GM12878 (cell line): ENCODE data around the gene IER3. TPM values are rescaled to one million over a fixed set of nuclear protein-coding genes. Genes with fewer than 3 reads are reported as not detected.

ENCODE experiments used
- ATAC-seq: fragments of 200-7000 bp; cut with Tn5 transposase; 3 replicates; pipeline ENCODE4 v1.9.1; 2020; ENCODE audit warnings: mild to moderate bottlenecking, moderate library complexity
- Bru-seq: library from RNA; stranded (reverse); fragments of 400-500 nt; gene quantifications from one replicate; lab custom pipeline; 2021; lab: Mats Ljungman, UMichigan
- BruChase-seq, 2 experiments: library from RNA; stranded (reverse); fragments of 400-500 nt; gene quantifications; one replicate each; lab custom pipeline; 2021; lab: Mats Ljungman, UMichigan
- BruUV-seq: library from RNA; stranded (reverse); fragments of 400-500 nt; replicated peaks from 2 replicates; lab custom pipeline; 2021; lab: Mats Ljungman, UMichigan
- CTCF ChIA-PET: fragments of 300-600 bp; sonication (Branson Sonifier 250); formaldehyde crosslinking; extraction: SDS; loops from one replicate; lab custom pipeline; 2021; ENCODE audit warnings: inconsistent platforms; lab: Yijun Ruan, JAX
- POLR2A ChIA-PET: fragments of 350-600 bp; formaldehyde crosslinking; extraction: SDS; loops from one replicate; lab custom pipeline; 2021; ENCODE audit warnings: inconsistent platforms; lab: Charles Lee
- RAD21 ChIA-PET: fragments of 300-600 bp; sonication (Branson Sonifier 250); formaldehyde crosslinking; loops from one replicate; lab custom pipeline; 2023; ENCODE audit warnings: antibody characterized with exemption; ENCODE audit not compliant: unreplicated experiment; lab: Charles Lee
- SMC1A ChIA-PET: fragments of 300-600 bp; sonication (Branson Sonifier 250); formaldehyde crosslinking; loops from one replicate; lab custom pipeline; 2023; ENCODE audit not compliant: unreplicated experiment, uncharacterized antibody; lab: Charles Lee
- DNase-seq: peaks from one replicate; pipeline ENCODE4 v3.0.0-alpha.2; 2011; ENCODE audit warnings: low read depth, low spot score
- FAIRE-seq: peaks from 3 replicates; lab custom pipeline; 2011; peaks lifted over from hg19 to GRCh38; lab: Jason Lieb, UNC
- H2AFZ ChIP-seq: 2 replicates; pipeline ENCODE4 v1.6.0; 2011; ENCODE audit warnings: low read depth, low read length, control low read depth; ENCODE audit not compliant: control insufficient read depth
- H3K27ac ChIP-seq: 2 replicates; pipeline ENCODE4 v1.5.1; 2011; ENCODE audit warnings: control low read depth; ENCODE audit not compliant: control insufficient read depth, insufficient read depth
- H3K27me3 ChIP-seq, 2 experiments: replicated peaks in 1 of 2; 2 replicates each; pipeline versions ENCODE4 v1.6.0 to v1.6.1; 2011; ENCODE audit warnings: low read length in 1 of 2; ENCODE audit not compliant: control insufficient read depth in 2 of 2, insufficient read depth in 2 of 2
- H3K36me3 ChIP-seq, 2 experiments: 2 replicates each; pipeline ENCODE4 v1.5.1; 2011; ENCODE audit warnings: low read length in 1 of 2; ENCODE audit not compliant: control insufficient read depth in 2 of 2, insufficient read depth in 2 of 2
- H3K4me1 ChIP-seq: 2 replicates; pipeline ENCODE4 v1.6.1; 2011; ENCODE audit warnings: mild to moderate bottlenecking, low read length, moderate library complexity, mixed read lengths; ENCODE audit not compliant: control insufficient read depth, insufficient read depth
- H3K4me2 ChIP-seq: 2 replicates; pipeline ENCODE4 v1.6.0; 2011; ENCODE audit warnings: control low read depth; ENCODE audit not compliant: control insufficient read depth, insufficient read depth
- H3K4me3 ChIP-seq: fragments of 200-600 bp; sonication (generic); 2 replicates; pipeline ENCODE4 v1.5.1; 2016
- H3K79me2 ChIP-seq: 2 replicates; pipeline ENCODE4 v1.6.0; 2011; ENCODE audit warnings: low read length; ENCODE audit not compliant: control insufficient read depth, insufficient read depth
- H3K9ac ChIP-seq: 2 replicates; pipeline ENCODE4 v1.8.0; 2011; ENCODE audit warnings: low read length, control low read depth, mixed read lengths; ENCODE audit not compliant: control insufficient read depth, insufficient read depth
- H3K9me3 ChIP-seq: replicated peaks from 3 replicates; pipeline ENCODE4 v1.5.1; 2011; ENCODE audit warnings: mild to moderate bottlenecking, low read length; ENCODE audit not compliant: control insufficient read depth, insufficient read depth
- H4K20me1 ChIP-seq: 2 replicates; pipeline ENCODE4 v1.6.0; 2011; ENCODE audit not compliant: control insufficient read depth, insufficient read depth
- DPF2 ChIP-seq: fragments of 450-650 bp; IDR thresholded peaks from 2 replicates; pipeline ENCODE4 v1.6.1; 2017; ENCODE audit warnings: mild to moderate bottlenecking
- EED ChIP-seq: sonication (generic); IDR thresholded peaks from 2 replicates; pipeline ENCODE4 v1.6.1; 2016; ENCODE audit warnings: antibody characterized with exemption, low read depth
- JUND ChIP-seq: IDR thresholded peaks from 2 replicates; pipeline ENCODE4 v1.6.1; 2012; ENCODE audit warnings: low read depth, mild to moderate bottlenecking, low read length, improper control_type of control experiment, moderate library complexity
- KLF5 ChIP-seq: fragments of 450-650 bp; IDR thresholded peaks from 2 replicates; pipeline ENCODE4 v1.6.1; 2014; ENCODE audit warnings: mild to moderate bottlenecking; ENCODE audit not compliant: partially characterized antibody
- MTA3 ChIP-seq: IDR thresholded peaks from 2 replicates; pipeline ENCODE4 v1.6.1; 2012; ENCODE audit warnings: low read length, inconsistent platforms, borderline replicate concordance
- NFYA ChIP-seq: IDR thresholded peaks from 2 replicates; pipeline ENCODE4 v1.6.1; 2011; ENCODE audit warnings: low read depth, mild to moderate bottlenecking, low read length, improper control_type of control experiment, borderline replicate concordance
- NFYB ChIP-seq: IDR thresholded peaks from 2 replicates; pipeline ENCODE4 v1.6.1; 2011; ENCODE audit warnings: low read depth, mild to moderate bottlenecking, low read length, improper control_type of control experiment, moderate library complexity; ENCODE audit not compliant: insufficient read depth
- RAD21 ChIP-seq: IDR thresholded peaks from 2 replicates; pipeline ENCODE4 v1.6.1; 2011; ENCODE audit warnings: mild to moderate bottlenecking, low read depth, low read length, moderate library complexity; ENCODE audit not compliant: insufficient read depth
- SIX5 ChIP-seq: IDR thresholded peaks from 2 replicates; pipeline ENCODE4 v1.6.1; 2011; ENCODE audit warnings: mild to moderate bottlenecking, low read depth, low read length, moderate library complexity; ENCODE audit not compliant: severe bottlenecking
- SPI1 ChIP-seq: IDR thresholded peaks from 2 replicates; pipeline ENCODE4 v1.6.1; 2011; ENCODE audit warnings: low read depth, mild to moderate bottlenecking, low read length, moderate library complexity, borderline replicate concordance; ENCODE audit not compliant: insufficient read depth
- SREBF2 ChIP-seq: IDR thresholded peaks from 2 replicates; pipeline ENCODE4 v1.6.1; 2012; ENCODE audit warnings: mild to moderate bottlenecking, low read length
- SRF ChIP-seq, 2 experiments: IDR thresholded peaks; 2 replicates each; pipeline ENCODE4 v1.6.1; 2011; ENCODE audit warnings: low read depth in 2 of 2, low read length in 2 of 2, mild to moderate bottlenecking in 1 of 2, moderate library complexity in 1 of 2
- SUPT20H ChIP-seq: IDR thresholded peaks from 2 replicates; pipeline ENCODE4 v1.6.1; 2011; ENCODE audit warnings: low read depth, mild to moderate bottlenecking, low read length, moderate library complexity, borderline replicate concordance; ENCODE audit not compliant: control insufficient read depth
- TCF12 ChIP-seq: IDR thresholded peaks from 2 replicates; pipeline ENCODE4 v1.6.1; 2011; ENCODE audit warnings: low read depth, mild to moderate bottlenecking, low read length
- WRNIP1 ChIP-seq: IDR thresholded peaks from 2 replicates; pipeline ENCODE4 v1.6.1; 2011; ENCODE audit warnings: low read depth, low read length, improper control_type of control experiment, borderline replicate concordance
- ZNF217 ChIP-seq: fragments of 450-650 bp; IDR thresholded peaks from 2 replicates; pipeline ENCODE4 v1.6.1; 2017; ENCODE audit warnings: antibody characterized with exemption, mild to moderate bottlenecking
- WGBS: methylation state at CpG from one replicate; pipeline ENCODE4 v1.1.6; 2016; ENCODE audit warnings: low lambda C conversion rate; ENCODE audit not compliant: insufficient replicate concordance, insufficient coverage; ENCODE audit errors: missing lambda C conversion rate; 5-methylcytosine and 5-hydroxymethylcytosine counted together
- in situ Hi-C: fragments of 300-500 bp; cut with MboI; formaldehyde crosslinking; loops from 9 replicates; pipeline ENCODE4 v1.14.3; 2018; ENCODE audit warnings: mixed read lengths
- intact Hi-C: fragments of 100-400 bp; cut with micrococcal nuclease; formaldehyde crosslinking; loops from one replicate; pipeline ENCODE4 v1.14.2; 2022; ENCODE audit not compliant: unreplicated experiment
- long read RNA-seq, 2 experiments: library from polyadenylated mRNA; unstranded; transcript quantifications; one replicate each; pipeline ENCODE4 v2.0.0, GENCODE V29; 2019 to 2020
- polyA minus RNA-seq, 3 experiments: library from RNA; depleted of rRNA, polyadenylated mRNA; stranded (reverse); fragments of >200 nt; gene quantifications; 2 replicates each; pipeline ENCODE4 v1.2.3, GENCODE V29; 2011
- polyA plus RNA-seq, 11 experiments: library from polyadenylated mRNA; depleted of rRNA in 4 of 11; unstranded in 6 of 11; stranded (reverse) in 5 of 11; fragments of >200 nt; fragmentation: Nextera tagmentation in 4 of 11; fragmentation: Illumina TruSeq in 1 of 11; extraction: Ambion mirVana in 4 of 11; extraction: Trizol in 1 of 11; gene quantifications; 1 replicate in 1 of 11; 2 replicates in 10 of 11; pipeline versions ENCODE4 v1.2.1 to v1.2.3, GENCODE V29; 2011 to 2016; ENCODE audit warnings: inconsistent platforms in 2 of 11, missing spikeins in 2 of 11, low read depth in 1 of 11
- total RNA-seq, 4 experiments: library from RNA; depleted of rRNA in 3 of 4; stranded (reverse); fragments of >200 nt in 3 of 4; fragmentation: Illumina TruSeq in 1 of 4; extraction: Trizol in 1 of 4; gene quantifications; 2 replicates each; pipeline versions ENCODE4 v1.2.1 to v1.2.3, GENCODE V29; 2013 to 2021
- TF ChIP-seq, protein P1 (sequence below): fragments of 450-650 bp; IDR thresholded peaks from 2 replicates; pipeline ENCODE4 v1.6.1; 2016; ENCODE audit warnings: mild to moderate bottlenecking

The IER3 gene
- total RNA-seq (2013; cell fraction: nucleolus; rRNA removed), result 22.9 and 23.9 TPM in 2 replicates
- total RNA-seq (2014; rRNA removed) (67.2 and 71.6 TPM in 2 replicates), total RNA-seq (2014; rRNA removed; fragmentation: Illumina TruSeq; extraction: Trizol) (42.0 and 43.2 TPM in 2 replicates), total RNA-seq (2021) (65.8 and 80.7 TPM in 2 replicates), polyA plus RNA-seq (2011; rRNA removed) (100 and 104 TPM in 2 replicates), polyA plus RNA-seq (2014; fragmentation: Illumina TruSeq; extraction: Trizol) (8.3 and 22.5 TPM in 2 replicates), polyA plus RNA-seq (2014; fragmentation: Nextera tagmentation; extraction: Ambion mirVana) (1 to 10 TPM; 1.9 to 7.3 TPM), polyA plus RNA-seq (2014; rRNA removed) (63.8 and 71.6 TPM in 2 replicates), polyA plus RNA-seq (2016; fragmentation: Nextera tagmentation; extraction: Ambion mirVana) (10 to 100 TPM; 16.1 to 19.5 TPM), polyA minus RNA-seq (2011; rRNA and poly(A)+ RNA removed) (63.6 and 100 TPM in 2 replicates), Bru-seq, nascent RNA (percentile 99 among the genes with signal in this experiment), BruChase-seq, experiment 1, labeled RNA remaining after a 6-hour chase (percentile 98 among the genes with signal in this experiment), BruChase-seq, experiment 2, labeled RNA remaining after a 2-hour chase (percentile 99 among the genes with signal in this experiment)
- polyA plus RNA-seq (2011; ENCODE audit: low read depth), result 10.6 TPM
- 96.0 and 101 TPM in 2 replicates for polyA plus RNA-seq (2011; cell fraction: cytosol; rRNA removed)
- polyA plus RNA-seq (2011; cell fraction: nucleus; rRNA removed), result 183 and 184 TPM in 2 replicates
- 21.4 and 31.8 TPM in 2 replicates for polyA plus RNA-seq (2012)
- polyA minus RNA-seq (2011; cell fraction: cytosol; rRNA and poly(A)+ RNA removed), result 102 and 106 TPM in 2 replicates
- polyA minus RNA-seq (2011; cell fraction: nucleus; rRNA and poly(A)+ RNA removed), result 70.4 and 103 TPM in 2 replicates
- long read RNA-seq, experiment 1, transcript IER3-201 (2 exons, 1,244 nt), result major isoform, 35 of 36 reads
- long read RNA-seq, experiment 1, partial matches to known transcripts, result 0 of 36 reads
- long read RNA-seq, experiment 1, other reads (novel, unspliced or antisense), result 0 of 36 reads
- long read RNA-seq, experiment 2, transcript IER3-202 (1 exons, 1,350 nt), result minor isoform, 9 of 25 reads
- long read RNA-seq, experiment 2, transcript IER3-201 (2 exons, 1,244 nt), result major isoform, 16 of 25 reads
- long read RNA-seq, experiment 2, partial matches to known transcripts, result 0 of 25 reads
- long read RNA-seq, experiment 2, other reads (novel, unspliced or antisense), result 0 of 25 reads

GRCh38 chr6:30744054-30744805, at the start of gene IER3:
Gene IER3, minus strand, starts transcription at chr6:30744547. Its CDS starts 29 bp downstream, at chr6:30744518.
- in situ Hi-C loops, result no loop called here
- BruUV-seq, result no TSS peak
- 2% methylated on average over 54 of the region's 54 CpGs for WGBS
- TF ChIP-seq SRF (IDR thresholded peaks at IDR 0.05; ENCODE audit: low read depth in 2 of 2, low read length in 2 of 2) (no peak), ZNF217 (no peak), SREBF2 (no peak), SIX5 (no peak), RAD21 (peak; percentile 58), SUPT20H (no peak), KLF5 (peak; percentile 45), MTA3 (no peak), NFYA (no peak), DPF2 (0 out of 2 replicates have a peak, but pooled peaks have one; percentile 42), TCF12 (peak; percentile 93), SPI1 (no peak), EED (peak; percentile 50), JUND (no peak), WRNIP1 (no peak), NFYB (no peak)
- TF ChIP-seq, protein P1, sequence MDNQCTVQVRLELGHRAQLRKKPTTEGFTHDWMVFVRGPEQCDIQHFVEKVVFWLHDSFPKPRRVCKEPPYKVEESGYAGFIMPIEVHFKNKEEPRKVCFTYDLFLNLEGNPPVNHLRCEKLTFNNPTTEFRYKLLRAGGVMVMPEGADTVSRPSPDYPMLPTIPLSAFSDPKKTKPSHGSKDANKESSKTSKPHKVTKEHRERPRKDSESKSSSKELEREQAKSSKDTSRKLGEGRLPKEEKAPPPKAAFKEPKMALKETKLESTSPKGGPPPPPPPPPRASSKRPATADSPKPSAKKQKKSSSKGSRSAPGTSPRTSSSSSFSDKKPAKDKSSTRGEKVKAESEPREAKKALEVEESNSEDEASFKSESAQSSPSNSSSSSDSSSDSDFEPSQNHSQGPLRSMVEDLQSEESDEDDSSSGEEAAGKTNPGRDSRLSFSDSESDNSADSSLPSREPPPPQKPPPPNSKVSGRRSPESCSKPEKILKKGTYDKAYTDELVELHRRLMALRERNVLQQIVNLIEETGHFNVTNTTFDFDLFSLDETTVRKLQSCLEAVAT, result peak; percentile 65

More at GRCh38 chr6:30744054-30744805, at the start of gene IER3:
- H3K4me1 ChIP-seq, result peaks cover 15% of the 10 kb centered on the region
- peak within 1 kb of the TSS; percentile 72 for H3K27ac ChIP-seq
- peak within 1 kb of the TSS; percentile 73 for H2AFZ ChIP-seq
- H3K4me3 ChIP-seq, result peak within 1 kb of the TSS; percentile 81
- peaks cover 4 to 6% of the 10 kb centered on the region in 2 experiments for H3K36me3 ChIP-seq
- FAIRE-seq, result peak; percentile 38
- H3K4me2 ChIP-seq, result peak within 1 kb of the TSS; percentile 89
- peak; percentile 58 for ATAC-seq
- H3K27me3 ChIP-seq, result no peaks in the 10 kb centered on the region
- ChIA-PET RAD21 (interaction anchor here (0.6 to 3.7 kb wide), 12 partner anchors 13 to 413 kb away, joined by 3 to 22 read pairs (median 4); partner anchors contain the start of genes CCHCR1, DDR1 and VARS2), SMC1A (interaction anchor here (0.9 to 10.0 kb wide), 7 partner anchors 14 to 133 kb away, joined by 3 to 122 read pairs (median 4); no protein-coding TSS in a partner anchor), POLR2A (interaction anchor here (0.9 to 2.1 kb wide), 8 partner anchors 11 to 78 kb away, joined by 3 to 10 read pairs (median 6); no protein-coding TSS in a partner anchor), CTCF (interaction anchor here (0.8 to 2.3 kb wide), 13 partner anchors 8 to 85 kb away, joined by 3 to 8 read pairs (median 3); no protein-coding TSS in a partner anchor)
- H4K20me1 ChIP-seq, result no peaks in the 10 kb centered on the region
- DNase-seq, result no peak
- intact Hi-C loops, result loop anchor here (1.0 kb wide), 1 partner anchor 13 kb away; no protein-coding TSS in a partner anchor
- H3K9me3 ChIP-seq, result no peaks in the 10 kb centered on the region; the same call in 2 of the 3 replicates
- H3K79me2 ChIP-seq, result peaks cover 37% of the 10 kb centered on the region
- peak within 1 kb of the TSS; percentile 73 for H3K9ac ChIP-seq
